K562 (cell line): ENCODE measurements around the gene HSD11B1. TPM values are rescaled to one million over a fixed set of nuclear protein-coding genes. Genes with fewer than 3 reads are reported as not detected.

Source experiments
- ATAC-seq: fragments of 200-7000 bp; cut with Tn5 transposase; 3 replicates; pipeline ENCODE4 v1.9.1; 2020; ENCODE audit warnings: moderate library complexity
- BruUV-seq: library from RNA; stranded (reverse); fragments of 400-500 nt; replicated peaks from 2 replicates; lab custom pipeline; 2021; lab: Mats Ljungman, UMichigan
- CTCF ChIA-PET: fragments of 300-600 bp; formaldehyde crosslinking; extraction: SDS; loops from one replicate; lab custom pipeline; 2021; ENCODE audit warnings: low intra/inter-chr PET ratio; lab: Yijun Ruan, JAX
- POLR2A ChIA-PET: fragments of 300-600, 350-650 bp; sonication (Branson Sonifier 250); formaldehyde crosslinking; extraction: SDS; loops from one replicate; lab custom pipeline; 2021; ENCODE audit warnings: antibody characterized with exemption, inconsistent platforms; lab: Yijun Ruan, JAX
- DNase-seq, 4 experiments: peaks; one replicate each; pipeline versions ENCODE4 v3.0.0 to v3.0.0-alpha.2; 2011 to 2018; ENCODE audit warnings: low spot score in 3 of 4, mixed read lengths in 3 of 4; ENCODE audit errors: extremely low read depth in 1 of 4
- FAIRE-seq: peaks from 2 replicates; lab custom pipeline; 2011; peaks lifted over from hg19 to GRCh38; lab: Jason Lieb, UNC
- H2AFZ ChIP-seq: 2 replicates; pipeline ENCODE4 v1.6.0; 2011; ENCODE audit warnings: low read depth, low read length, control low read depth, inconsistent platforms
- H3K27ac ChIP-seq: fragments of 200-600 bp; 3 replicates; pipeline ENCODE4 v1.8.0; 2011; ENCODE audit warnings: low read depth, mild to moderate bottlenecking, control low read depth, inconsistent platforms, low read length, moderate library complexity, mixed read lengths; ENCODE audit errors: extremely low read depth
- H3K27me3 ChIP-seq, 2 experiments: fragments of 300-600 bp in 1 of 2; 2 replicates in 1 of 2; 3 replicates in 1 of 2; pipeline versions ENCODE4 v1.6.0 to v1.8.0; 2011; ENCODE audit warnings: inconsistent platforms in 2 of 2, low read length in 2 of 2, mild to moderate bottlenecking in 1 of 2, mixed read lengths in 1 of 2, moderate library complexity in 1 of 2; ENCODE audit not compliant: control insufficient read depth in 2 of 2, insufficient read depth in 2 of 2
- H3K36me3 ChIP-seq: fragments of 300-600 bp; 3 replicates; pipeline ENCODE4 v1.8.0; 2011; ENCODE audit warnings: mild to moderate bottlenecking, low read length, inconsistent platforms; ENCODE audit not compliant: control insufficient read depth, insufficient read depth
- H3K4me1 ChIP-seq, 2 experiments: fragments of 200-600 bp in 1 of 2; replicated peaks in 1 of 2; 2 replicates in 1 of 2; 3 replicates in 1 of 2; pipeline versions ENCODE4 v1.5.1 to v1.8.0; 2011; ENCODE audit warnings: inconsistent platforms in 2 of 2, low read length in 2 of 2, mild to moderate bottlenecking in 1 of 2, mixed read lengths in 1 of 2, moderate library complexity in 1 of 2; ENCODE audit not compliant: control insufficient read depth in 2 of 2, insufficient read depth in 2 of 2
- H3K4me2 ChIP-seq: 2 replicates; pipeline ENCODE4 v1.6.1; 2011; ENCODE audit warnings: low read length, control low read depth, inconsistent platforms, mixed read lengths; ENCODE audit not compliant: insufficient read depth
- H3K4me3 ChIP-seq: fragments of 200-600 bp; sonication (generic), shearing (Covaris generic); 2 replicates; pipeline ENCODE4 v1.5.1; 2016; ENCODE audit warnings: control low read depth, inconsistent platforms
- H3K79me2 ChIP-seq: fragments of 200-600 bp; 3 replicates; pipeline ENCODE4 v1.8.0; 2011; ENCODE audit warnings: low read length, inconsistent platforms; ENCODE audit not compliant: control insufficient read depth, insufficient read depth
- H3K9ac ChIP-seq, 2 experiments: 2 replicates each; pipeline versions ENCODE4 v1.6.0 to v1.6.1; 2011; ENCODE audit warnings: low read depth in 2 of 2, low read length in 2 of 2, control low read depth in 1 of 2, inconsistent platforms in 1 of 2, mild to moderate bottlenecking in 1 of 2, mixed read lengths in 1 of 2; ENCODE audit not compliant: insufficient read depth in 1 of 2
- H3K9me1 ChIP-seq: one replicate; pipeline ENCODE4 v1.6.0; 2011; ENCODE audit warnings: inconsistent platforms, mild to moderate bottlenecking, low read length, moderate library complexity; ENCODE audit not compliant: control insufficient read depth, insufficient read depth
- H3K9me3 ChIP-seq: replicated peaks from 2 replicates; pipeline ENCODE4 v1.5.1; 2011; ENCODE audit warnings: low read depth, low read length, inconsistent platforms; ENCODE audit not compliant: control insufficient read depth, insufficient read depth
- H4K20me1 ChIP-seq: replicated peaks from 2 replicates; pipeline ENCODE4 v1.6.1; 2011; ENCODE audit warnings: low read length, inconsistent platforms, mixed read lengths; ENCODE audit not compliant: control insufficient read depth, insufficient read depth
- ATF6 ChIP-seq: sonication (generic); formaldehyde crosslinking; IDR thresholded peaks from 2 replicates; pipeline ENCODE4 v1.4.0; 2020; ENCODE audit warnings: mild to moderate bottlenecking, missing genetic modification reagents
- CHCHD3 ChIP-seq: fragments of 250-450 bp; sonication (Bioruptor Pico); IDR thresholded peaks from 2 replicates; pipeline ENCODE4 v2.1.2; 2022; ENCODE audit warnings: mild to moderate bottlenecking
- GABPA ChIP-seq: fragments of 200-800 bp; sonication (Bioruptor generic); conservative IDR thresholded peaks from 2 replicates; pipeline ENCODE4 v1.6.1; 2016; ENCODE audit warnings: low read depth, missing genetic modification characterization, missing compliant biosample characterization
- JUNB ChIP-seq: fragments of 450-650 bp; formaldehyde crosslinking; conservative IDR thresholded peaks from 2 replicates; pipeline ENCODE4 v1.4.0; 2020; ENCODE audit warnings: mild to moderate bottlenecking
- RBBP5 ChIP-seq: fragments of 200-600 bp; sonication (generic); IDR thresholded peaks from 2 replicates; pipeline ENCODE4 v1.6.1; 2012; ENCODE audit warnings: borderline replicate concordance, mild to moderate bottlenecking, low read length, control low read depth, inconsistent platforms; ENCODE audit not compliant: insufficient read depth, poor library complexity, severe bottlenecking
- RHOXF2B ChIP-seq: fragments of 250-450 bp; sonication (Bioruptor Pico); conservative IDR thresholded peaks from 2 replicates; pipeline ENCODE4 v1.5.1; 2021
- SAFB ChIP-seq: fragments of 200-400 bp; formaldehyde crosslinking; IDR thresholded peaks from 2 replicates; pipeline ENCODE4 v1.6.1; 2017; ENCODE audit warnings: low read depth, low read length, borderline replicate concordance
- SREBF2 ChIP-seq: sonication (generic); formaldehyde crosslinking; IDR thresholded peaks from 2 replicates; pipeline ENCODE4 v1.4.0; 2020; ENCODE audit warnings: mild to moderate bottlenecking, missing genetic modification reagents
- WGBS: fragments of 100-300 bp; shearing (Covaris generic); methylation state at CpG from one replicate; pipeline ENCODE4 v1.1.6; 2016; ENCODE audit warnings: low coverage, mixed read lengths; ENCODE audit not compliant: insufficient coverage; ENCODE audit errors: missing lambda C conversion rate; 5-methylcytosine and 5-hydroxymethylcytosine counted together
- in situ Hi-C: fragments of 300-500 bp; cut with MboI; formaldehyde crosslinking; loops from 4 replicates; pipeline ENCODE4 v1.15.0; 2018; ENCODE audit warnings: inconsistent platforms, mixed read lengths
- intact Hi-C: fragments of 100-400 bp; cut with micrococcal nuclease; formaldehyde crosslinking; loops from 2 replicates; pipeline ENCODE4 v1.14.2; 2022
- polyA plus RNA-seq, 8 experiments: library from polyadenylated mRNA; depleted of rRNA in 4 of 8; stranded (reverse) in 5 of 8; unstranded in 3 of 8; fragments of >200 nt; fragmentation: Nextera tagmentation in 2 of 8; fragmentation: Illumina TruSeq in 1 of 8; extraction: Ambion mirVana in 2 of 8; extraction: Trizol in 1 of 8; gene quantifications; 2 replicates each; pipeline versions ENCODE4 v1.2.1 to v1.2.3, GENCODE V29; 2011 to 2014; ENCODE audit warnings: inconsistent platforms in 1 of 8, missing spikeins in 1 of 8
- total RNA-seq, 7 experiments: library from RNA; depleted of rRNA in 6 of 7; stranded (reverse); fragments of >200 nt in 6 of 7; fragmentation: Illumina TruSeq in 2 of 7; extraction: Trizol in 2 of 7; gene quantifications; 2 replicates each; pipeline versions ENCODE4 v1.2.1 to v1.2.3, GENCODE V29; 2011 to 2021; ENCODE audit warnings: low replicate concordance in 1 of 7
- TF ChIP-seq, protein P1 (sequence below): fragments of 200-800 bp; sonication (Bioruptor generic); IDR thresholded peaks from 2 replicates; pipeline ENCODE4 v1.6.1; 2017; ENCODE audit warnings: missing genetic modification characterization, missing compliant biosample characterization

HSD11B1 gene
- total and polyA plus RNA-seq, 9 of the 15 experiments (the other 6 are each of a cell fraction or from before 2014, with no cell fraction given), result 0.04 to 0.16 TPM; not detected in 7

DNA sequence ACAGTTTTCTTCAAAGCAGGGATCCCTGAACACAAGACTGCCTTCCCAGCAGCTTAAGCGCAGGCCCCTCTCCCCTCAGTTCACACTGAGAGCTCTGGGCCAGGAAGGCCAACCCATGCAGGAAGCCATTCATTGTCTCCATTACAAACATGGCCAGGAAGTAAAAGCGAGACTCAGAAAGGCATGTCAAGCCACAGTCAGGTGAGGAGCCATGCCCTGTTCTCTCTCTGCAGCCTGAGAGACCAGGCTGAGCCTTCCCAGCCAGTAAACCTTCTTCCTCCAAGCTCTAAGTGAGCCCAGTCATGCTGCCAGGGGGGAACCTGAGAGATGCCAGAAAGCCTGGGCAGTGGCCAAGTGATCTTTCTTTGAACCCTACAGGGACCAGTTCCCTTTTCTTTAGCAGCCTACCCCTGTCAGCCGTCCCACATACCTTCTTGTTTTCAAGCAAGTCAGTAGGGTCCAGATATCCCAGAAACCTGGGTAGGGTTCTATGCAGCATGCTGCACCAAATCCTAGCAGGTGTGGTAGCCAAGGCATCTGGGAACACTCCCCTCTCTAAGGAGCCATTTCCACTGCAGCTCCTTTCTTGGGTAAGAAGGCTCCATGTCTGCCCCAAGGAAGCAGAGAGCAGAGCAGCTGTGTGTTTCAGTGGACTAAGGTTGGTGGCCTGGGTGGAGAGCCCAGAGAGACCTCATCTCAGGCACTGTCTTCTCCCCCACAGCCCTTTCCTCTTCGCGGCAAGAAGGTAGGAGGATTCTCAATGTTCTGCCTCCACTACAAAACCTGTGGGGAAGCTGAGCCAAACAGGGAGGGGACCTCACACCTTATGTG is 52.2 kb downstream of the HSD11B1 start:
- CTCF ChIA-PET, result no interaction called here
- Histone ChIP-seq H3K27ac (no peak overlapping the region), H3K9me1 (no peaks in the 10 kb centered on the region)

More for the DNA sequence above, 52.2 kb downstream of the HSD11B1 start:
- 0 out of 2 replicates have a peak, but pooled peaks cover 8% of the 10 kb centered on the region for H4K20me1 ChIP-seq
- FAIRE-seq (no peak), ATAC-seq (no peak), DNase-seq (no peak)
- no peak overlapping the region for H2AFZ ChIP-seq
- no peak overlapping the region for H3K9ac ChIP-seq
- in situ Hi-C loops (no loop called here), intact Hi-C loops (no loop called here)
- H3K4me1 ChIP-seq, result no peaks in the 10 kb centered on the region; a peak in 1 of 5 replicates
- WGBS, result 2% methylated on average over 5 of the region's 5 CpGs
- POLR2A ChIA-PET, result interaction anchor here (0.5 to 0.7 kb wide), 3 partner anchors 9 to 187 kb away, joined by 3 to 5 read pairs (median 3); no protein-coding TSS in a partner anchor
- H3K4me2 ChIP-seq, result no peak overlapping the region
- TF ChIP-seq ATF6 (CRISPR knock-in tag) (no peak), JUNB (CRISPR knock-in tag) (no peak), RBBP5 (no peak), RHOXF2B (CRISPR knock-in tag) (no peak), GABPA (tag) (peak; percentile 3; the same call in 1 of the 2 replicates), SREBF2 (CRISPR knock-in tag) (no peak), SAFB (no peak), CHCHD3 (CRISPR knock-in tag) (no peak)
- TF ChIP-seq, protein P1, sequence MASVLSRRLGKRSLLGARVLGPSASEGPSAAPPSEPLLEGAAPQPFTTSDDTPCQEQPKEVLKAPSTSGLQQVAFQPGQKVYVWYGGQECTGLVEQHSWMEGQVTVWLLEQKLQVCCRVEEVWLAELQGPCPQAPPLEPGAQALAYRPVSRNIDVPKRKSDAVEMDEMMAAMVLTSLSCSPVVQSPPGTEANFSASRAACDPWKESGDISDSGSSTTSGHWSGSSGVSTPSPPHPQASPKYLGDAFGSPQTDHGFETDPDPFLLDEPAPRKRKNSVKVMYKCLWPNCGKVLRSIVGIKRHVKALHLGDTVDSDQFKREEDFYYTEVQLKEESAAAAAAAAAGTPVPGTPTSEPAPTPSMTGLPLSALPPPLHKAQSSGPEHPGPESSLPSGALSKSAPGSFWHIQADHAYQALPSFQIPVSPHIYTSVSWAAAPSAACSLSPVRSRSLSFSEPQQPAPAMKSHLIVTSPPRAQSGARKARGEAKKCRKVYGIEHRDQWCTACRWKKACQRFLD, result no peak
- H3K79me2 ChIP-seq, result no peaks in the 10 kb centered on the region
- no peaks in the 10 kb centered on the region for H3K9me3 ChIP-seq
- H3K4me3 ChIP-seq, result no peak overlapping the region
- BruUV-seq, result no TSS peak
- H3K36me3 ChIP-seq, result no peaks in the 10 kb centered on the region
- H3K27me3 ChIP-seq, result peaks cover 23 to 52% of the 10 kb centered on the region in 2 experiments
